ENCODE data around the gene PSMA7. TPM values are rescaled to one million over a fixed set of nuclear protein-coding genes. Genes with fewer than 3 reads are reported as not detected.

Gene PSMA7
- total RNA-seq, 2 donors from 2014 or later: 174 to 176 TPM

GRCh38 chr20:62103508-62104233, 39.5 kb downstream of the PSMA7 start:
- no peaks in the 10 kb centered on the region for H3K4me1 ChIP-seq
- H3K36me3 ChIP-seq (replicated peaks in 1 of 2; ENCODE audit: insufficient read depth in 1 of 2, low read depth in 2 of 2): no peaks in the 10 kb centered on the region
- intact Hi-C loops (cut with DNase I): no loop called here
- TF ChIP-seq CTCF (IDR thresholded peaks at IDR 0.05) (no peak), POLR2A (IDR thresholded peaks at IDR 0.05) (no peak)
- DNase-seq (no peak), ATAC-seq (no peak)
- no peak overlapping the region for H3K27ac ChIP-seq
- H3K27me3 ChIP-seq: no peaks in the 10 kb centered on the region
- no peak overlapping the region for H3K4me3 ChIP-seq
- peaks cover 0 to 16% (median 0%) of the 10 kb centered on the region in 3 donors for H3K9me3 ChIP-seq
- WGBS, 2 donors: 72% methylated on average over 20 to 21 of the region's 21 CpGs

GRCh38 chr20:62101078-62101477, 42.1 kb downstream of the PSMA7 start:
- H3K4me1 ChIP-seq: no peaks in the 10 kb centered on the region
- H3K9me3 ChIP-seq: peaks cover 0 to 8% (median 0%) of the 10 kb centered on the region in 3 donors
- H3K27me3 ChIP-seq: no peaks in the 10 kb centered on the region
- WGBS, 2 donors: 75 to 85% methylated on average over 4 of the region's 4 CpGs
- H3K36me3 ChIP-seq (replicated peaks in 1 of 2; ENCODE audit: insufficient read depth in 1 of 2, low read depth in 2 of 2): no peaks in the 10 kb centered on the region
- DNase-seq: no peak
- TF ChIP-seq CTCF (IDR thresholded peaks at IDR 0.05) (no peak), POLR2A (IDR thresholded peaks at IDR 0.05) (no peak)
- intact Hi-C loops (cut with DNase I): no loop called here
- no peak for ATAC-seq
- no peak overlapping the region for H3K4me3 ChIP-seq
- no peak overlapping the region for H3K27ac ChIP-seq

- H3K4me3 ChIP-seq: no peak overlapping the region
- TF ChIP-seq POLR2A (IDR thresholded peaks at IDR 0.05) (no peak), CTCF (IDR thresholded peaks at IDR 0.05) (no peak)
- peaks cover 0 to 8% (median 0%) of the 10 kb centered on the region in 3 donors for H3K9me3 ChIP-seq
- DNase-seq: no peak
- intact Hi-C loops (cut with DNase I): no loop called here
- no peaks in the 10 kb centered on the region for H3K27me3 ChIP-seq
- H3K4me1 ChIP-seq: no peaks in the 10 kb centered on the region
- 71 to 88% methylated on average over 16 of the region's 16 CpGs for whole genome bisulfite sequencing, 2 donors
- H3K36me3 ChIP-seq (replicated peaks in 1 of 2; ENCODE audit: insufficient read depth in 1 of 2, low read depth in 2 of 2): no peaks in the 10 kb centered on the region
- no peak overlapping the region for H3K27ac ChIP-seq
- ATAC-seq: no peak
Measured at GRCh38 chr20:62097881-62098407, 45.2 kb downstream of the PSMA7 start.

GRCh38 chr20:62096421-62097380, 46.5 kb downstream of the PSMA7 start:
- Histone ChIP-seq H3K4me3 (no peak overlapping the region), H3K4me1 (no peaks in the 10 kb centered on the region), H3K9me3 (peaks cover 0 to 8% (median 0%) of the 10 kb centered on the region in 3 donors), H3K36me3 (replicated peaks in 1 of 2; ENCODE audit: insufficient read depth in 1 of 2, low read depth in 2 of 2) (no peaks in the 10 kb centered on the region), H3K27ac (no peak overlapping the region), H3K27me3 (no peaks in the 10 kb centered on the region)
- no peak for TF ChIP-seq POLR2A (IDR thresholded peaks at IDR 0.05)
- no peak for TF ChIP-seq CTCF (IDR thresholded peaks at IDR 0.05)
- intact Hi-C loops (cut with DNase I): no loop called here
- 81 to 86% methylated on average over 16 to 30 of the region's 30 CpGs for WGBS, 2 donors
- DNase-seq (no peak), ATAC-seq (no peak)

Measured in body of pancreas (tissue), 4 donors.